ENCODE results near the gene PIAS1.

Gene PIAS1

GRCh38 chr15:68075764-68076385, 21.8 kb downstream of the PIAS1 start (continued):
- TF ChIP-seq ZNF132 (tag by site-specific recombination; IDR thresholded peaks at IDR 0.05; ENCODE audit: borderline replicate concordance), result no peak
- peak; percentile 70 for TF ChIP-seq SP7 (tag by site-specific recombination; IDR thresholded peaks at IDR 0.05)
- TF ChIP-seq PATZ1 (tag by site-specific recombination; IDR thresholded peaks at IDR 0.05), result peak; percentile 16; the same call in 1 of the 2 replicates
- peak; percentile 38; the same call in 1 of the 2 replicates for TF ChIP-seq ZNF629 (tag by site-specific recombination; IDR thresholded peaks at IDR 0.05)
- no peak for TF ChIP-seq EGR2 (tag by site-specific recombination; IDR thresholded peaks at IDR 0.05; ENCODE audit: low read depth)
- TF ChIP-seq ZNF157 (tag by site-specific recombination; IDR thresholded peaks at IDR 0.05), result no peak
- TF ChIP-seq, protein P1, sequence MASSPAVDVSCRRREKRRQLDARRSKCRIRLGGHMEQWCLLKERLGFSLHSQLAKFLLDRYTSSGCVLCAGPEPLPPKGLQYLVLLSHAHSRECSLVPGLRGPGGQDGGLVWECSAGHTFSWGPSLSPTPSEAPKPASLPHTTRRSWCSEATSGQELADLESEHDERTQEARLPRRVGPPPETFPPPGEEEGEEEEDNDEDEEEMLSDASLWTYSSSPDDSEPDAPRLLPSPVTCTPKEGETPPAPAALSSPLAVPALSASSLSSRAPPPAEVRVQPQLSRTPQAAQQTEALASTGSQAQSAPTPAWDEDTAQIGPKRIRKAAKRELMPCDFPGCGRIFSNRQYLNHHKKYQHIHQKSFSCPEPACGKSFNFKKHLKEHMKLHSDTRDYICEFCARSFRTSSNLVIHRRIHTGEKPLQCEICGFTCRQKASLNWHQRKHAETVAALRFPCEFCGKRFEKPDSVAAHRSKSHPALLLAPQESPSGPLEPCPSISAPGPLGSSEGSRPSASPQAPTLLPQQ (tag by site-specific recombination; IDR thresholded peaks at IDR 0.05), result no peak
- TF ChIP-seq, protein P2, sequence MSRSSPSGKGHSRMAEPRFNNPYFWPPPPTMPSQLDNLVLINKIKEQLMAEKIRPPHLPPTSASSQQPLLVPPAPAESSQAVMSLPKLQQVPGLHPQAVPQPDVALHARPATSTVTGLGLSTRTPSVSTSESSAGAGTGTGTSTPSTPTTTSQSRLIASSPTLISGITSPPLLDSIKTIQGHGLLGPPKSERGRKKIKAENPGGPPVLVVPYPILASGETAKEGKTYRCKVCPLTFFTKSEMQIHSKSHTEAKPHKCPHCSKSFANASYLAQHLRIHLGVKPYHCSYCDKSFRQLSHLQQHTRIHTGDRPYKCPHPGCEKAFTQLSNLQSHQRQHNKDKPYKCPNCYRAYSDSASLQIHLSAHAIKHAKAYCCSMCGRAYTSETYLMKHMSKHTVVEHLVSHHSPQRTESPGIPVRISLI (tag by site-specific recombination; IDR thresholded peaks at IDR 0.05), result peak; percentile 31; the same call in 1 of the 2 replicates
- no peak for TF ChIP-seq ZNF626 (tag by site-specific recombination; IDR thresholded peaks at IDR 0.05)
- no peak for TF ChIP-seq PRDM1 (tag by site-specific recombination; IDR thresholded peaks at IDR 0.05)
- peak; percentile 36 for TF ChIP-seq ZNF600 (tag by site-specific recombination; IDR thresholded peaks at IDR 0.05)
- no peak for TF ChIP-seq ZFP41 (tag by site-specific recombination; IDR thresholded peaks at IDR 0.05; ENCODE audit: borderline replicate concordance)
- TF ChIP-seq MZF1 (tag by site-specific recombination; IDR thresholded peaks at IDR 0.05; ENCODE audit: borderline replicate concordance), result no peak
- no peak for TF ChIP-seq ZNF501 (tag by site-specific recombination; IDR thresholded peaks at IDR 0.05)
- TF ChIP-seq ZNF830 (tag by site-specific recombination; IDR thresholded peaks at IDR 0.05; ENCODE audit: low read depth), result no peak
- TF ChIP-seq RBAK (tag by site-specific recombination; IDR thresholded peaks at IDR 0.05), result no peak
- TF ChIP-seq, protein P3, sequence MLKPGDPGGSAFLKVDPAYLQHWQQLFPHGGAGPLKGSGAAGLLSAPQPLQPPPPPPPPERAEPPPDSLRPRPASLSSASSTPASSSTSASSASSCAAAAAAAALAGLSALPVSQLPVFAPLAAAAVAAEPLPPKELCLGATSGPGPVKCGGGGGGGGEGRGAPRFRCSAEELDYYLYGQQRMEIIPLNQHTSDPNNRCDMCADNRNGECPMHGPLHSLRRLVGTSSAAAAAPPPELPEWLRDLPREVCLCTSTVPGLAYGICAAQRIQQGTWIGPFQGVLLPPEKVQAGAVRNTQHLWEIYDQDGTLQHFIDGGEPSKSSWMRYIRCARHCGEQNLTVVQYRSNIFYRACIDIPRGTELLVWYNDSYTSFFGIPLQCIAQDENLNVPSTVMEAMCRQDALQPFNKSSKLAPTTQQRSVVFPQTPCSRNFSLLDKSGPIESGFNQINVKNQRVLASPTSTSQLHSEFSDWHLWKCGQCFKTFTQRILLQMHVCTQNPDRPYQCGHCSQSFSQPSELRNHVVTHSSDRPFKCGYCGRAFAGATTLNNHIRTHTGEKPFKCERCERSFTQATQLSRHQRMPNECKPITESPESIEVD (tag by site-specific recombination; IDR thresholded peaks at IDR 0.05), result peak; percentile 76
- no peak for TF ChIP-seq ZNF473 (tag by site-specific recombination; IDR thresholded peaks at IDR 0.05)
- TF ChIP-seq FEZF1 (tag by site-specific recombination; IDR thresholded peaks at IDR 0.05), result peak; percentile 53; the same call in 1 of the 2 replicates
- TF ChIP-seq ZNF155 (tag by site-specific recombination; IDR thresholded peaks at IDR 0.05), result no peak
- TF ChIP-seq ZEB2 (tag by site-specific recombination; IDR thresholded peaks at IDR 0.05), result peak; percentile 63
- peak; percentile 49; the same call in 1 of the 2 replicates for TF ChIP-seq ZBTB17 (tag by site-specific recombination; IDR thresholded peaks at IDR 0.05)
- TF ChIP-seq ZNF140 (tag by site-specific recombination; IDR thresholded peaks at IDR 0.05), result no peak
- TF ChIP-seq ZNF175 (tag by site-specific recombination; IDR thresholded peaks at IDR 0.05), result no peak
- TF ChIP-seq SCRT1 (tag by site-specific recombination; IDR thresholded peaks at IDR 0.05; ENCODE audit: borderline replicate concordance), result 0 out of 2 replicates have a peak, but pooled peaks have one; percentile 36
- no peak for TF ChIP-seq HOXA7 (CRISPR knock-in tag; IDR thresholded peaks at IDR 0.05; ENCODE audit: borderline replicate concordance)
- TF ChIP-seq ZXDB (tag by site-specific recombination; IDR thresholded peaks at IDR 0.05), result peak; percentile 51; the same call in 1 of the 2 replicates
- peak; percentile 88 for TF ChIP-seq KLF1 (tag by site-specific recombination; IDR thresholded peaks at IDR 0.05)
- 0 out of 2 replicates have a peak, but pooled peaks have one; percentile 16 for TF ChIP-seq ZNF366 (tag by site-specific recombination; conservative IDR thresholded peaks at IDR 0.05)
- no peak for TF ChIP-seq ZNF654 (tag by site-specific recombination; IDR thresholded peaks at IDR 0.05; ENCODE audit: low read depth)
- TF ChIP-seq ZNF510 (tag by site-specific recombination; IDR thresholded peaks at IDR 0.05; ENCODE audit: insufficient replicate concordance), result peak; percentile 3
- TF ChIP-seq, protein P4, sequence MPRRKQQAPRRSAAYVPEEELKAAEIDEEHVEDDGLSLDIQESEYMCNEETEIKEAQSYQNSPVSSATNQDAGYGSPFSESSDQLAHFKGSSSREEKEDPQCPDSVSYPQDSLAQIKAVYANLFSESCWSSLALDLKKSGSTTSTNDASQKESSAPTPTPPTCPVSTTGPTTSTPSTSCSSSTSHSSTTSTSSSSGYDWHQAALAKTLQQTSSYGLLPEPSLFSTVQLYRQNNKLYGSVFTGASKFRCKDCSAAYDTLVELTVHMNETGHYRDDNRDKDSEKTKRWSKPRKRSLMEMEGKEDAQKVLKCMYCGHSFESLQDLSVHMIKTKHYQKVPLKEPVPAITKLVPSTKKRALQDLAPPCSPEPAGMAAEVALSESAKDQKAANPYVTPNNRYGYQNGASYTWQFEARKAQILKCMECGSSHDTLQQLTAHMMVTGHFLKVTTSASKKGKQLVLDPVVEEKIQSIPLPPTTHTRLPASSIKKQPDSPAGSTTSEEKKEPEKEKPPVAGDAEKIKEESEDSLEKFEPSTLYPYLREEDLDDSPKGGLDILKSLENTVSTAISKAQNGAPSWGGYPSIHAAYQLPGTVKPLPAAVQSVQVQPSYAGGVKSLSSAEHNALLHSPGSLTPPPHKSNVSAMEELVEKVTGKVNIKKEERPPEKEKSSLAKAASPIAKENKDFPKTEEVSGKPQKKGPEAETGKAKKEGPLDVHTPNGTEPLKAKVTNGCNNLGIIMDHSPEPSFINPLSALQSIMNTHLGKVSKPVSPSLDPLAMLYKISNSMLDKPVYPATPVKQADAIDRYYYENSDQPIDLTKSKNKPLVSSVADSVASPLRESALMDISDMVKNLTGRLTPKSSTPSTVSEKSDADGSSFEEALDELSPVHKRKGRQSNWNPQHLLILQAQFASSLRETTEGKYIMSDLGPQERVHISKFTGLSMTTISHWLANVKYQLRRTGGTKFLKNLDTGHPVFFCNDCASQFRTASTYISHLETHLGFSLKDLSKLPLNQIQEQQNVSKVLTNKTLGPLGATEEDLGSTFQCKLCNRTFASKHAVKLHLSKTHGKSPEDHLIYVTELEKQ (tag by site-specific recombination; IDR thresholded peaks at IDR 0.05; ENCODE audit: borderline replicate concordance), result no peak

Measured in HEK293 (cell line).